Stimulated activated CD8-positive, alpha-beta memory T cell treated with anti-CD3 and anti-CD28 coated beads, Interleukin-4, amount 100 ng/mL, for 24 hours (primary cell): ENCODE measurements around the gene FAM117A.

ENCODE experiments used
- DNase-seq: peaks from one replicate; pipeline ENCODE4 v3.0.0-alpha.2; 2020; ENCODE audit warnings: low read depth

FAM117A gene

DNA sequence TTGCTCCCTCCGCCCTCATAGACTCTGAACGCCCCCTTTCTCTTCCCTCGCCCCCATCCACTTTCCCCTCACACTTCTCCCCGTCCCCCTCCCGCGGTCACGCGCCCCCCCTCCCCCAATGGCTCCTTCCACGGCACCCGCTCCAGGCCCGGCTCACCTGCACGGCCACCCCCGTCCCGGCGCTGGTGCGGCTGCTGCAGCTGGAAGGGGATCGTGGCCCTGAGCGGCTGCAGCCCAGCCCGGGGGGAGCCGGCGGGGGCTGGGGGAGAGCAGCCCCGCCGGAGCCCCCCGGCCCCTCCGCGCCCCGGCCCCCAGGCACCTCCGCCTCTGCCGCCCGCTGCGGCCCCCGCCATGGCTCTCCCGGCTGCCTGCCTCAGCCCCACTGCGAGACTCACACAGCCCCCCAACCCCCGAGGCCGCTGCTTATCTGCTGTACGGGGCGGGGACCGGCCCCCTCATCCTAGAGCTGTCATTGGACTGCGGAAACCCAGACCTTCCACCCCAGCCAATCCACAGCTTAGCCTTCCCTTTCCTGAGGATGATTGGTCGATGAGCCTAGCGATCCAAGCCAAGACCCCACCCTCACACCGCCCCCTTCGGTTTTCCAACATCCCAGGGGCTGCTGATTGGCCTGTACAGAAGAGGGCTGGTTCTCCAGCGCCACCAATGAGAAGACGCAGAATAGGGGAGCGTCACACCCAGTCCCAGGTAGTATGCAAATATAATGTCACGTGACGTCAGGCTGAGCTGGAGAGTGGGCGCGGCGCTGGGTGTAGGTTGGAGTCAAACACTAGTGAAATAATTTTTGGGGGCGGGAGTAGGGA is at the start of gene FAM117A:
Gene FAM117A, minus strand, starts transcription at position 397 of the 824 bp plus-strand sequence. Its CDS starts 44 bp downstream, at position 353.
- peak; percentile 92 for DNase-seq

GRCh38 chr17:49809056-49809455 is 45.1 kb upstream of the FAM117A start:
- no peak for DNase-seq

GRCh38 chr17:49798738-49799137 is 34.8 kb upstream of the FAM117A start:
- no peak for DNase-seq

DNA sequence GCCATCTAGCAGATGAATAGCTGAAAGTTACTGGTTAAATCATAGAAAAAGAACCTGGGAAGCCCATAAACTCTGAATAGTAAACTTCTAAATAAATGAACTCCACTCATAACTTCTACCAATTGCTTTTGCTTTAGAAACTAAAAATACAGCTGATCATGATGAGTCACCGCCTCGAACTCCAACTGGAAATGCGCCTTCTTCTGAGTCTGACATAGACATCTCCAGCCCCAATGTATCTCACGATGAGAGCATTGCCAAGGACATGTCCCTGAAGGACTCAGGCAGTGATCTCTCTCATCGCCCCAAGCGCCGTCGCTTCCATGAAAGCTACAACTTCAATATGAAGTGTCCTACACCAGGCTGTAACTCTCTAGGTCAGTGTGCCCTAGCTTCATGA is 34.3 kb upstream of the FAM117A start:
- no peak for DNase-seq

- no peak for DNase-seq
Measured at GRCh38 chr17:49795372-49795771, 31.4 kb upstream of the FAM117A start.

DNA sequence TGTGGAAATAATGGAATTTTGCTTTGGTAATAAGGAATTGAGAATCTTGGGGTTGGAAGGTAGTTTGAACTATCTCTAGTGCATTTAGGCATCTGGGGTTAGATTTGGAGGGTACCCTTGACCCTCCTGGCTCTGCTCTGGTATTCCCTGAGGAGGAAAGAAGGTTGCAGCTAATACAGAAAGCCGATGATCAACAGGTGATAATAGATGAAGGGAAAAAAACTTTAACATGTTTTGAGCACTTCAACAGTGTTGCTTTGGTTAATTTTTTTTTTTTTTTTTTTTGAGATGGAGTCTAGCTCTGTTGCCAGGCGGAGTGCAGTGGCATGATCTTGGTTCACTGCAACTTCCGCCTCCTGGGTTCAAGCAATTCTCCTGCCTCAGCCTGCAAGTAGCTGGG is 29.4 kb upstream of the FAM117A start:
- no peak for DNase-seq

DNA sequence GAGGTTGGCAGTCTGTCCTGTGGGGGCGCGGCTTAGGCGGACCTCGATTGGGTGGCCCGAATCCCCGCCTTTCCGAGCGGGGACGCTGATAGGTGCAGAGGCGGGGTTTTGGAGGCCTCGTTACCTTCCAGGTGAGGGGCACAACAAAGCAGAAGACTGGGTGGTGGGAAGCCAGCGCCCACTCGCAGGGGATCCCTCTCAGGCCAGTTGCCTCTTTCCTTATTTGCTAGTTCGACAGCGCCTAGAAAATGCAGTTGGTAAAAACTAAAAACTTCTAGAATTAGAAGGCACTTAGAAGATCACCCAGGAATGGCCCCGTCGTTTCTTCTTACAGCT is 25.3 kb upstream of the FAM117A start:
- DNase-seq, result no peak

- DNase-seq, result peak; percentile 97
Measured at GRCh38 chr17:49788478-49789242, 24.7 kb upstream of the FAM117A start, which contains the start of gene KAT7. Gene KAT7 (plus strand): TSS chr17:49788681. CDS start chr17:49788835, 154 bp downstream.

DNA sequence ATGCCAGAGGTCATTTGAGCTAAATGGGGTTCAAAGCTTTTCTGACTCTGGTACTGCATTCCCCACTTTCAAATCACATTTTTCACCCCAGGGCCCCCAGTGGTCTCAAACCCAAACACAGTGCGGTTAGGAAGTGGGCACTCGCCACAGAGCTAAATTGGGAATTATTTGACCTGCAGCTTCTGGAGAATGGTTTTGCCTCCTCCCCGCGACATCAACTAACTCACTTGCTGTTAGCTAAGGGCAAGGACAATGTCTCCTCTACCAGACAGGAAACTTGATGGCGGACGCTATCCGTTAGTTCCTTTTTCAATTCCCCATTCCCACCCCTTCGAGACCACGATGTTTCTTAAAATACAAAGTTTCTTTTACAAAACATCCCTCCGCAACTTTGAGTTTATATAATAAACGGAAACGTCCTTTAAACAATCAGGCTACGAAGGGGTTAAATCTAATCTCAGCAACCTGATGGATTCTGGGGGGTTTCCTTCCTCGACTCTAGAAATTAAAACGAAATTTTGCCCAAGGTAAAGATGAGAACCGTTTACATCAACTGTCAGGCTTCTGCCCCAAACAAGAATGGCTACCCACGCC is 24.1 kb upstream of the FAM117A start:
- DNase-seq, result no peak

DNA sequence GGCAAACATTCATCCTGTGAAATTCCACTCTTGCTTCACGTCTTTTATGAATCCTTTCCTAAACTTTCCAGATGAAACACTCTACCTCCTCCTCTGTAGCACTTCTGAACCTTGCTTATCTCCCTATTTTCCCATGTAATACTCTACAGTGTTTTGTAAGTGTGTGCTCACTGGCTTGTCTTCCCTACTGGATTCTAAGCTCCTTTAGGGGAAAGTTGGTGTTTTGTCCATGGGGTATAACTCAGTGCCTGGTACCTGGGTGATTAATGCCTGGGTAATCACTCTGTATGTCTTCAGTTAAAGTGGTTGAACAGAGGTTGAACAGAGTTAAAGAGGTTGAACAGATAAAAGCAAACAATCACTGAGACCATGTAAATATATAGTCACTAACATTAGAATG is 20.7 kb upstream of the FAM117A start:
- DNase-seq, result no peak

DNA sequence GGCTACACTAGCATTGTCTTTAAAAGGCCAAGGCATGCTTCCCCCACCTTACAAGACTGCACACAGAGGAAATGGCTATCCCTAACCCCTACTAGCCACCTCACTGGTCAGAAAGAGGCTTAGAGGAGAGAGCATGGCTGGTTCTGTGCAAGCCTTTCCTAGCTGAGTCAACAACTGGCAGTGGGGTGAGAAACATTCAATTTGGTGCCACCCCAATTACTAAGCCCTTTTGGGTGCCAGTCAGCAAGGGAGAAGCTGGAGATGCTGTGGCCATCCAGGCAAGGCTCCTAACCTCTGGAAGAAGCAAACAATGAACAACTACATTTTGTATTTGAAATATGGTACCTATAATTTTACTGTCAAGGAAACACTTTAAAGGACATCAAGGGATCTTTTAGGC is 19.9 kb upstream of the FAM117A start:
- no peak for DNase-seq

DNA sequence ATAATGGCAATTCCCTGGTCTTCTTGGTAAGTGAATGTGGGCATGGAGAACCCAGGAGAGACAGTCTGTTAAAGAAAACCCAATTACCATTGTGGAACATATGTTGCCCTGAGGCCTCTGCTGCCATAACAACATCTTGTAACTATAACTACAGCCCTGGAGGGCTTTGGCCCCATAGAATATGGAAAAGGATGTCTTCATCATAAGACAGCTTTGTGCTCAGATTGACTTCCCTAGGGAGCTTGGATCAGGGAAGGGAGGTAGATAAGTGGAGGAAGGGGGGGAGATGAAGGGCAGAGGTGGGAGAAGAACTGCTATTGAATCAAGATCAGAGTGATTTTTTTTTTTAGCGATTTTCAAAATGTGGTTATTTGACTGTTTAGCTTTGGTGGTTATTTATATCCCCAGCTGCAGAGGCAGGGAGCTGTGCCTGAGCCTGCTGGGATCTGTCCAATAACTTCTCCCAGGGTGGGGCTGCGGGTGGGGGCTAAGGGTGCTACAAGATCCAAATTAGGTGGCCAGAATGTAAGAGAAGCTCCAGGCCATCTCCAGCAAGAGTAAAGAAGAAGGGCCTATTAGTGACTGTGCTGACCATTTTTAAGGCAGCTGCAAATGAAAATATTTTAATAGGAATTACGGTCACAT is 19.3 kb upstream of the FAM117A start:
- DNase-seq, result no peak

GRCh38 chr17:49779739-49780231 is 15.9 kb upstream of the FAM117A start:
- no peak for DNase-seq

DNA sequence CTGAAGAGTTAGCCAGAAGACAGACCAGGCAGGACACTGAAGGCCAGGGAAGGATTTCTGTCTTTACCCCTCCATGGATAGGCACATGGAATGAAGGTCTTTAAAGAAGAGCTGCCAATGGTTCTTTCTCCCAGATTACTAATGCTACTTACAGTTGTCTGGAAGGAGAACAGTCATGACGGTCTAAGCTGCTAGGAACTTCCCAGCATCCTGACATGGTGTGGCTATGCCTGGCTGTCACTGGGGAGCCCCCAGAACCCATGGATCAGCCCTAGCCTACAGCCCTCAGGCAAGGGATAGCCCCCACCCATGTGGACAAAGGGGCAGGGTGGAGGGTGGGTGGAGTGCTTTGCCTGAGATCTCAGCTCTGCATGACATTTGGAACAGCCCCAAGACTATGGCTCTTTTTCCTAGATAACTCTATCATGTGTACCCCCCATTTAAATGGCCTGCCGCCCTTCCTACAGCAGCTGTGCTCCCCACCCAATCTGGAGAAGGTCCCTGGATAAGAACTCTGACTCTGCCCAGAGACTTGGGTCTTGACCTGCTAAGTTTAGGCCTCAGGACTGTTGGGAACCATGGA is 15.3 kb upstream of the FAM117A start:
- DNase-seq, result no peak

- DNase-seq, result no peak
Measured at GRCh38 chr17:49777563-49777962, 13.6 kb upstream of the FAM117A start.

DNA sequence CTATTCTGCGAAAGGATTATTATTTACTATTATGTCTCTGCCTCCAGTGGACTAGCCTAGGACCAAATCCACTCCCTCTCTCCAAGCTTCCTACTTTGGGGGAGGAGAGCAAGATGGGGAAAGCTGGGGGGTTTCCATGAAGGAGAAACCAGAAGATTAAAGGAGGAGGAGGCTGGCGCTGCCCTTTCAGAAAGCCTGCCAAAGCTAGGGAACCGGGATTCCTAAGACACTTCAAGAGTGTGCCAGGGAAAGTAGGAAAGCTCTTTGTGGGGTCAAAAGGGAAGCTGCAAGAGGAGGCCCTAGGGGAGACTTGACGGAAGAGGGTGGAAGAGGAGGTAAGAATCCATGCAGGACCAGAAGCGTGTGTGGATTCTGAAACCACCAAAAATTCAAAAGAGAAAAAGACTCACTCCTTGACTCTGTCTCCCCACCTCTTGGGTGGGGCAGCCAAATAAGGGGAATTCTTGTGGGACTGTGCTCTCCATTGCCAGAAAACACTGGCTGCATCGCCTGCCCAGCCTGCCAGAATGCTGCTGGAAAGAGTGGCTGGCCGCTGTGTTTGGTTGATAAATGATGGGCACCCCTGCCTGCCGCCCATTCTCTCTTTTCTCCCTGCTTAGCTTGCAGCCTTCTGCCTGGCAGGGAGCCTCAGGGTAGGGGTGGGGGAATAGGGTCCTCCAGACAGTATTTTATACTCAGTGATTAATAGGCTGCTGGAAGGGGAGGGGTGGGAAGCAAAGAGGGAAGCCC is 12.8 kb upstream of the FAM117A start:
- DNase-seq, result no peak

GRCh38 chr17:49775546-49776260 is 11.8 kb upstream of the FAM117A start:
- no peak for DNase-seq

DNA sequence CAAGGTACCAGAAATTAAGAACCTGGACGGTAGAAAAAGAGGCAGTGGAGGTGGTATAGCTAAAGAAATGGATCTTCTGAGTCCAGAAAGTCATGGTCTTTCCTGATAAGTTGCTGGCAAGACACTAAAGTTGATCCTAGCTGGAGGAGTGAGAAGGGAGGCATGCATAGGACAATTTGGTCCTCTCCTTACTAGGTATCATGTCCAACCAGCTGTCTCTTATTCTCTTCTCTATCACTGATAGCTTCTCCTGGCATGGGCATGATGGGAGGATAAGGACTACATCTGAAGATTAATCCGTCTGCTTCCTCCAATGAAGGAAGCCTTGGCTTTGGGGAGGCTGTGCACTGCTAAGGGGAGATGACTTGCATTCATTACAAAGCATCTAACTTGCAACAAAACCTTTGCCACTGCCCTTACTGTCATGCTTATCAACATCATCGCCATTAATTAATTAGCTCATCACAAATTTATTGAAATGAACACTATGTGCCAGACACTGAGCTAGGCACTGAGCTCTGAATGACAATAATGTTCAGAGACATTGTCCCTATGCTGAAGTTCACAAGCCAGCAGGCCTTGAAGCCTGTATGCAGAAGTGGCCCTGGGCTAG is 3.1 kb upstream of the FAM117A start:
- no peak for DNase-seq

DNA sequence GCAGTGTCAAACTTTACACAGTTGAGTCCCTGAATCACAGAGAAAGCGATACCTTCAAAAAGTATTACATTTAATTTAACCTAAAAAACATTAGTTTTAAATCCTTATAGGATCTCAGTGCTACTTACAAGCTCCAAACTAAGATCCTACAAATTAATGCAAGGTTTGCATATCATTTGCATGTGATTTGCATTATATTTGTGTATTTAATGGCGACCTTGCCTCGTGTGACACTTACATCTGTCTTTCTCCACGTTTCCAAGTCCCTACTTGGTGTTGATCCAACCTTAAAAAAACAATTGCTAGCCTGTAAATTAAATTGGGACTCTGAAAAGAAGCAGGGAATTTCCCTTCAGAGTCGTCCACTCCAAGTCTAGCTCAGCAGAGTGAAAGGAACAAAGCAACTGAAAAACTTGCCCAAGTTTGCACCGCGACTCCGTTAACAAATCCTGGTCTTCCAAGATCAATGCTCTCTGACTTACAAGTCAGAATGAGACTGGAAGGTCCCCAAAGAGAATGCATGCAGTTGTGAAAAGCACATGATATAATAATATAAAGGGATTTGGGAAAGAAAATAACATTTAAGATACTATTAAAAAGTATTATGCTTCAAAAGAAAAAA is 739 bp upstream of the FAM117A start:
- DNase-seq, result no peak
